Caco-2 (cell line): Measurements from ENCODE around the gene DNMT3A. TPM values are rescaled to one million over a fixed set of nuclear protein-coding genes. Genes with fewer than 3 reads are reported as not detected.
"Not testable (repeated sequence)": the region's sequence is repeated elsewhere in the genome, so short reads cannot be mapped to it uniquely, and the experiment has no call there.

ENCODE experiments used
- BruUV-seq: library from RNA; stranded (reverse); fragments of 400-500 nt; replicated peaks from 2 replicates; lab custom pipeline; 2021; lab: Mats Ljungman, UMichigan
- CTCF ChIA-PET: fragments of 300-600 bp; sonication (Branson Sonifier 250); formaldehyde crosslinking; loops from one replicate; lab custom pipeline; 2022; ENCODE audit warnings: antibody characterized with exemption; lab: Charles Lee
- POLR2A ChIA-PET: fragments of 300-600 bp; sonication (Branson Sonifier 250); formaldehyde crosslinking; loops from one replicate; lab custom pipeline; 2022; ENCODE audit warnings: antibody characterized with exemption; lab: Charles Lee
- DNase-seq, 2 experiments: peaks; one replicate each; pipeline versions ENCODE4 v3.0.0 to v3.0.0-alpha.2; 2020 to 2022
- H3K27me3 ChIP-seq: replicated peaks from 2 replicates; pipeline ENCODE4 v1.6.0; 2011; ENCODE audit warnings: low read length; ENCODE audit not compliant: control insufficient read depth, insufficient read depth
- H3K36me3 ChIP-seq: 2 replicates; pipeline ENCODE4 v1.5.1; 2011; ENCODE audit warnings: low read length; ENCODE audit not compliant: control insufficient read depth, insufficient read depth
- H3K4me1 ChIP-seq: fragments of 250-450 bp; sonication (Bioruptor Pico); 2 replicates; pipeline ENCODE4 v1.5.1; 2020; ENCODE audit warnings: mild to moderate bottlenecking
- H3K4me3 ChIP-seq: 2 replicates; pipeline ENCODE4 v1.5.1; 2011; ENCODE audit warnings: low read depth, mild to moderate bottlenecking, control low read depth, low read length
- H3K9me3 ChIP-seq: fragments of 250-450 bp; sonication (Bioruptor Pico); 2 replicates; pipeline ENCODE4 v1.5.1; 2020; ENCODE audit warnings: mild to moderate bottlenecking, moderate library complexity
- H3K27ac Mint-ChIP-seq: one replicate; pipeline ENCODE4 v1.8.0; 2022; ENCODE audit warnings: mixed read lengths; ENCODE audit not compliant: unreplicated experiment
- H3K27me3 Mint-ChIP-seq: one replicate; pipeline ENCODE4 v1.8.0; 2022; ENCODE audit warnings: mixed read lengths; ENCODE audit not compliant: insufficient read depth, unreplicated experiment
- H3K36me3 Mint-ChIP-seq: one replicate; pipeline ENCODE4 v1.8.0; 2022; ENCODE audit warnings: mild to moderate bottlenecking, mixed read lengths; ENCODE audit not compliant: insufficient read depth, unreplicated experiment
- H3K4me1 Mint-ChIP-seq: one replicate; pipeline ENCODE4 v1.8.0; 2022; ENCODE audit warnings: low read depth, mixed read lengths; ENCODE audit not compliant: unreplicated experiment
- H3K4me3 Mint-ChIP-seq: one replicate; pipeline ENCODE4 v1.8.0; 2022; ENCODE audit warnings: mild to moderate bottlenecking, moderate library complexity, mixed read lengths; ENCODE audit not compliant: unreplicated experiment
- H3K9me3 Mint-ChIP-seq: one replicate; pipeline ENCODE4 v1.8.0; 2022; ENCODE audit warnings: mixed read lengths; ENCODE audit not compliant: unreplicated experiment
- intact Hi-C: fragments of 100-400 bp; cut with micrococcal nuclease; formaldehyde crosslinking; loops from one replicate; pipeline ENCODE4 v1.10.0; 2022; ENCODE audit not compliant: unreplicated experiment
- total RNA-seq: library from RNA; stranded (reverse); gene quantifications from 2 replicates; pipeline ENCODE4 v1.2.3, GENCODE V29; 2022
- TF ChIP-seq, protein P1 (sequence below), 2 experiments: fragments of 200-600 bp in 1 of 2; IDR thresholded peaks; 1 replicate in 1 of 2; 2 replicates in 1 of 2; pipeline versions ENCODE4 v1.5.1 to v1.8.0; 2011 to 2022; ENCODE audit warnings: antibody characterized with exemption in 1 of 2, control low read depth in 1 of 2, inconsistent platforms in 1 of 2, low read depth in 1 of 2, low read length in 1 of 2, mild to moderate bottlenecking in 1 of 2, moderate library complexity in 1 of 2; ENCODE audit not compliant: insufficient read depth in 1 of 2, severe bottlenecking in 1 of 2, unreplicated experiment in 1 of 2

Gene DNMT3A
- total RNA-seq, 1 experiment from 2014 or later: 72.2 TPM

DNA sequence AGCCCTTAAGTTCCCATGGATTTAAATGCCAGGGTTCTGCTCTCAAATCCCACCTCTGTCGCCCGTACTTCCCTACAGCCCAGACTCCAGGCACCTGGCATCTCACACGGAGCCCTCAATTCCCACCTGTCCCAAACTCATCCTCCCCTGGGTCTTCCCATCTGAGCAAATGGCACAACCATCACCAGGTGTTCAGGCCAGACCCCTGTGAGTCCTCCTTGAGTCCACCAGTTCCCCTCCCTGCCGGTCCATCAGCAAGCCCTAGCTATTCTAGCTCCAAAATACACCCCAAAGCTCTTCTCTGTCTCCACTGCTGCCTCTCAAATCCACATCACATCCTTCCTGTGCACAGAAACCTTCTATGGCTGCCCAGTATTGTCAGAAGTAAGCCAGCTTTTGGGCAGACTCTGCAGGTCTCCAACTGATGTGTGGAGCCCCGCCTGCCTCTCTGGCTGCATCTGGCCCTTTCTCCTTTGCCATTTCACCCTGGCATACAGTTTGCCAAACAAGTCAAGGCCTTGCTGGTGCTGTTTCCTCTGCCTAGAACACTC lies 67.7 kb downstream of the DNMT3A start:
- DNase-seq: no peak
- BruUV-seq: no TSS peak
- Mint-ChIP-seq H3K27me3 (no peaks in the 10 kb centered on the region), H3K4me3 (no peak overlapping the region), H3K9me3 (no peaks in the 10 kb centered on the region), H3K27ac (peak overlapping the region; percentile 23), H3K36me3 (no peaks in the 10 kb centered on the region), H3K4me1 (no peaks in the 10 kb centered on the region)
- Histone ChIP-seq H3K4me3 (no peak overlapping the region), H3K9me3 (no peaks in the 10 kb centered on the region), H3K36me3 (no peaks in the 10 kb centered on the region), H3K27me3 (no peaks in the 10 kb centered on the region), H3K4me1 (no peaks in the 10 kb centered on the region)
- ChIA-PET POLR2A (no interaction called here), CTCF (no interaction called here)
- intact Hi-C loops: no loop called here
- TF ChIP-seq, protein P1, sequence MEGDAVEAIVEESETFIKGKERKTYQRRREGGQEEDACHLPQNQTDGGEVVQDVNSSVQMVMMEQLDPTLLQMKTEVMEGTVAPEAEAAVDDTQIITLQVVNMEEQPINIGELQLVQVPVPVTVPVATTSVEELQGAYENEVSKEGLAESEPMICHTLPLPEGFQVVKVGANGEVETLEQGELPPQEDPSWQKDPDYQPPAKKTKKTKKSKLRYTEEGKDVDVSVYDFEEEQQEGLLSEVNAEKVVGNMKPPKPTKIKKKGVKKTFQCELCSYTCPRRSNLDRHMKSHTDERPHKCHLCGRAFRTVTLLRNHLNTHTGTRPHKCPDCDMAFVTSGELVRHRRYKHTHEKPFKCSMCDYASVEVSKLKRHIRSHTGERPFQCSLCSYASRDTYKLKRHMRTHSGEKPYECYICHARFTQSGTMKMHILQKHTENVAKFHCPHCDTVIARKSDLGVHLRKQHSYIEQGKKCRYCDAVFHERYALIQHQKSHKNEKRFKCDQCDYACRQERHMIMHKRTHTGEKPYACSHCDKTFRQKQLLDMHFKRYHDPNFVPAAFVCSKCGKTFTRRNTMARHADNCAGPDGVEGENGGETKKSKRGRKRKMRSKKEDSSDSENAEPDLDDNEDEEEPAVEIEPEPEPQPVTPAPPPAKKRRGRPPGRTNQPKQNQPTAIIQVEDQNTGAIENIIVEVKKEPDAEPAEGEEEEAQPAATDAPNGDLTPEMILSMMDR (IDR thresholded peaks at IDR 0.05; ENCODE audit: insufficient read depth in 1 of 2, low read depth in 1 of 2, low read length in 1 of 2, severe bottlenecking in 1 of 2, unreplicated experiment in 1 of 2): no peak

DNA sequence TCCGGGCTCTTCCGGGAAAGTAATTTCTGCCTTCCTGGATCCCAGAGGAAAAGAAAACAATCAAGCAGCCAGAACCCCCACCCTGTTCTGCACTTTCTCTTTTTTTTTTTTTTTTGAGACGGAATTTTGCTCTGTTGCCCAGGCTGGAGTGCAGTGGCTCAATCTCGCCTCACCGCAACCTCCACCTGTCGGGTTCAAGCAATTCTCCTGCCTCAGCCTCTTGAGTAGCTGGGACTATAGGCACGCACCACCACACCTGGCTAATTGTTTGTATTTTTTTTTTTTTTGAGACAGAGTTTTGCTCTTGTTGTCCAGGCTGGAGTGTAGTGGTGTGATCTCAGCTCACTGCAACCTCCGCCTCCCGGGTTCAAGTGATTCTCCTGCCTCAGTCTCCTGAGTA lies 69.0 kb downstream of the DNMT3A start:
- H3K9me3 ChIP-seq, DNase-seq, H3K27ac Mint-ChIP-seq, H3K36me3 ChIP-seq, H3K4me3 ChIP-seq, H3K27me3 Mint-ChIP-seq, intact Hi-C loops, H3K27me3 ChIP-seq, H3K9me3 Mint-ChIP-seq, H3K4me3 Mint-ChIP-seq, H3K4me1 Mint-ChIP-seq, BruUV-seq, POLR2A ChIA-PET, H3K4me1 ChIP-seq, H3K36me3 Mint-ChIP-seq, CTCF ChIA-PET: not testable (repeated sequence)

DNA sequence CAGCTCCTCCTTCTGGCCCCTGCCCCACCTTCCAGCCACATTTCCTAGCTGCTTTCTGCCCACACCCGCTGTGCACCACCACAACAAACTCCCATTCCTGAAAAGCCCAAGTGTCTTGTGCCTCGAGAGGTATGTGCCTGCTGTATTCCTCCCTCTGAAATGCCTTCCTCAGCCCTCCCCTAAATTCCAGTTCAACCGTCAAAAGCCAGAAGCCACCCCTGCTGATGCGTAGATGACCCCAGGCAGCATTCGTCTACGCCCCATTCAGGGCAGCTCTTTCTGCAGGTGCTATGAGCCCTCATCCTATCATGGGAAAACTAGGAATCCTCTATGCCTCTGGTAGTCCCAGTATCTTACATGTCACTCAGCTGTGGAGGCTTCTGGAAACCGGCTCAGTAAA lies 71.7 kb downstream of the DNMT3A start:
- H3K4me1 Mint-ChIP-seq: no peaks in the 10 kb centered on the region
- BruUV-seq: no TSS peak
- ChIA-PET POLR2A (interaction anchor here (0.5 kb wide), 1 partner anchor 229 kb away, joined by 5 read pairs; no protein-coding TSS in a partner anchor), CTCF (interaction anchor here (0.6 kb wide), 1 partner anchor 249 kb away, joined by 4 read pairs; no protein-coding TSS in a partner anchor)
- no peaks in the 10 kb centered on the region for H3K36me3 Mint-ChIP-seq
- H3K27me3 Mint-ChIP-seq: no peaks in the 10 kb centered on the region
- H3K9me3 Mint-ChIP-seq: no peaks in the 10 kb centered on the region
- H3K4me3 ChIP-seq: no peak overlapping the region
- TF ChIP-seq, protein P1 (IDR thresholded peaks at IDR 0.05; ENCODE audit: insufficient read depth in 1 of 2, low read depth in 1 of 2, low read length in 1 of 2, severe bottlenecking in 1 of 2, unreplicated experiment in 1 of 2): no peak
- DNase-seq: no peak
- H3K9me3 ChIP-seq: no peaks in the 10 kb centered on the region
- no peaks in the 10 kb centered on the region for H3K27me3 ChIP-seq
- no peaks in the 10 kb centered on the region; the same call in 1 of the 2 replicates for H3K36me3 ChIP-seq
- H3K27ac Mint-ChIP-seq: peak overlapping the region; percentile 39
- intact Hi-C loops: no loop called here
- no peak overlapping the region for H3K4me3 Mint-ChIP-seq
- H3K4me1 ChIP-seq: no peaks in the 10 kb centered on the region
